Stimulated activated CD4-positive, alpha-beta T cell treated with anti-CD3 and anti-CD28 coated beads, Interleukin-2, amount 100 ng/mL, for 48 hours (primary cell): Measurements from ENCODE around the gene SEBOX.

Source experiments
- DNase-seq, 2 donors: peaks; one replicate each; pipeline ENCODE4 v3.0.0-alpha.2; 2020

The SEBOX gene

DNA sequence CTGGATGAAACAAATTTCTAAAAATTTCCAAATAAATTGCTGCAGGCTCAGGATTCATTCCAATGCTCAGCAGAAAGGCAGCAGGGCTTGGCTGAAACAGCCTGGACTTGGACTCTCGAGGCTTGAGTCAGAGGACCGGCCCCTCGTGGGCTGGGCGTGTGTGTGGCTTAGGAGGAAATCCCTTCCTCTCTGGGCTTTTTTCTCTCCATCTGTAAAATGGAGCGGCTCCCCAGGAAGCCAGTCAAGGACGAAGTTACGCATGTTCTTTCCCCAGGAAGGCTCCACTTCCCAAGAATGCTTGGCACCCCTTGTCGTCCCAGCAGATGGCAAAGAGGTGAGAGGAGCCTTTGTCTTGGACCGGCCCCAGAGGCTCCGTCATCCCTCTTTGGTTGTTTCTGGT lies 27.5 kb upstream of the SEBOX start:
- DNase-seq: no peak

DNA sequence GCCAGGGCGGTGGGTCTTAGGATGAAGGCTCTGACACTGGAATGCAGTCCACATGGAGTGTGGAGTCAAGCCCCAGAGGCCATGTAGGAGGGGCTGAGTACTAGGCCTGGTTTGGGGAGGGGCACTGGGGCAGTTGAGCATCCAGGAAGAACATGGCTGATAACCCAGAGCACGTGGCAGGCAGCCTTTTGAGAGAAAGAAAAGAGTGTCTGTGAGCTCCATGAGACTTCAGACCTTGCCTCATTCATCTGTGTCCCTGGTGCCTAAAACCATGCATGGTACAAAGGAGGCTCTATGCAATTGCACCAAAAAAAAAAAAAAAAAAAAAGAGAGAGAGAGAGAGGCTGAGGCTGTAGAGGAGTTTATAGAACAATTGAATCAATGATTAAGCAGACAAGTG lies 26.4 kb upstream of the SEBOX start:
- DNase-seq: no peak

DNA sequence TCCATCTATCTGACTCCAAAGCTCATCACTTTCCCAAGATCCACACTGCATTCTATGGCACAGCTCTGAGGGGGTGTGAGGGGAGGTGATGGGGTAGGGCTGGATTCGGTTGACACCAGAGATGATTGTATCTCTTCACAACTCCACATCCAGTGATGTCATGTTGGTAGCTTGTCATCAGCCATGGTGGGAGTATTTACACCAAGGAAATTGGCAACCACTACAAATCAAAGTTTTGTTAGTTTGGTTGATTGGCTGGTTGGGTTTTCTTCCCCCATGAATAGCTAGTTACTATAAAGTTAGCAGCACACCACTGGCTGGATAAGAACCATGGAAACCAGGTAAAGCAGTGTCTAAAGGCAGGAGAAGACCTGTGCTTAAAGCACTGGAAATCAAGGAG lies 26.0 kb upstream of the SEBOX start:
- DNase-seq: no peak

DNA sequence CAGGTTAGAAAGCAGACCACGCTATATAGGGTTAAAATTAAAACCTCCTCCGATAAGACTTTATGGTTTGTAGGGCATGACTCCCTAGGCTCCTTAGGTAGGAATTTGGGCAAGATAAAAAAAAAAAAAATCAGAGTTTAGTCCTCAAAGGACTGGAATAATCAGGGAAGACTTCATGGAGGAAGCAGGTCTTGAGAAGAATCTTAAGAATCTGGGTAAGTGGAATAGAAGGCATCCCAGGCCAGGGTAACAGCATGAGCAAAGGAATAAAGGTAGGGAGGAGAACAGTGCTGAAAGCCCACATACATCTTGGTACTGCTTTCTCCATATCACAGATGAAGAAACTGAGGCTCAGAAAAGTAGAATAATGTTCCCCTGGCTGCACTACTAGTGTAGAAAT lies 25.6 kb upstream of the SEBOX start:
- no peak for DNase-seq

DNA sequence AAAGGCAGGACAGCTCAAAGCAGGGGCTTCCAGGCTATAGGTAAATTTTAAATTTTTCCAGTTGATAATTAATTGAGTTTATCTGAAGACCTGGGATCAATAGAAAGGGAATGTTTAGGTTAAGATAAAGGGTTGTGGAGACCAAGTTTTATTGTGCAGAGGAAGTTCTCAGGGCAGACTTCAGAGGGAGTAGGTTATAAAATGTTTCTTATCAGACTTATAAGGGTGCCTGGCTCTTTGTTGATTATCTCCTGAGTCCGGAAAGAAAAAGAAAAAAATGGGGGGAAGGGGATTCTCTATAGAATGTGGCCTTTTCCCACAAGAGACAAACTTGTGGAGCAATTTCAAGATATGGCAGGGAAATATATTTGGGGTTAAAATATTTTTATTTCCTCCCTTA lies 25.1 kb upstream of the SEBOX start:
- no peak for DNase-seq

DNA sequence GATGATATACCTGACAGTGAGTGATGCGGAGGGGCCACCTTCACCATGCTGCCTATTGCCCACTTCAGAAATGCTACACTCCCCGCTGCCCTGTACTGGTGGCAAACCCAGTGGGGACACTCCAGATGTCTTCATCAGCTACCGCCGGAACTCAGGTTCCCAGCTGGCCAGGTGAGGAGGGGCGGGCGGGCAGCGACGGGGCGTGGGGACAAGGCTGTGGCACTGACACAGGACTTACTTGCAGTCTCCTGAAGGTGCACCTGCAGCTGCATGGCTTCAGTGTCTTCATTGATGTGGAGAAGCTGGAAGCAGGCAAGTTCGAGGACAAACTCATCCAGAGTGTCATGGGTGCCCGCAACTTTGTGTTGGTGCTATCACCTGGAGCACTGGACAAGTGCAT lies 23.1 kb upstream of the SEBOX start:
- DNase-seq: no peak

DNA sequence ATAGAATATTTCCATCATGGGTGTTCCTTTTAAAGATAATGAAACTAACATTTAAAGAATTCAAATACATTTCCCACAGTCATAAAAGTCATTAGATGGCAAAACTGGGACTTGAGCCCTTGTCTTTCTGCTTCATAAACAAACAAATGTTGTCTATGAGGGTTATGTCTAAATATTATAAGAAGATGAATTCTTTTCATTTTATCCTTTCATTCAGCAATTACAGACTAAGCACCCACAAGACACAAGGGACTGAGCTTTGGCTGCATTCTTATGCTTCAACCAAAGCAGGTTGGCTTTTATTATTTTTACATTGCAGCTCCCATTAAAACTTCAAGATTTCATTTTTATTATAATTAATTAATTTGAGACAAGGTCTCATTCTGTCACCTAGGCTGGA lies 21.4 kb upstream of the SEBOX start:
- no peak for DNase-seq

DNA sequence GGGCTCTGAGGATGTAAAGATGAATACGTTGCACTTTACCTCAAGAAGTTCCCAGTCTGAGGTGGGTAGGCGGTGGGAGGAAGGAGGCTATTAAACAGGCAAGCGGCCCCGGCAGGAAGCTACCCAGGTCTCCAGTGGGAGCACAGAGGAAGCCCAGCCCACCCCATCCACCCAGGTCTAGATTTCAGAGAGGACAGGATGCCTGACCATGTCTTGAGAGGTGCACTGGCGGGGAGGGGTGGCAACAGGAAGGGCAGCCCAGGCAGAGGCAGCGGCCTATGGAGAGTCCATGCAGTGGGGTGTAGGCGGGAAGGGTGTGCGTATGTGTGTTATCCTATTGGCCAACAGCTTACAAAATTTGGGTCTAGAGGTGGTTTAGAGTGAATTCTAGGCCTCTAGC lies 20.4 kb upstream of the SEBOX start:
- DNase-seq: no peak

DNA sequence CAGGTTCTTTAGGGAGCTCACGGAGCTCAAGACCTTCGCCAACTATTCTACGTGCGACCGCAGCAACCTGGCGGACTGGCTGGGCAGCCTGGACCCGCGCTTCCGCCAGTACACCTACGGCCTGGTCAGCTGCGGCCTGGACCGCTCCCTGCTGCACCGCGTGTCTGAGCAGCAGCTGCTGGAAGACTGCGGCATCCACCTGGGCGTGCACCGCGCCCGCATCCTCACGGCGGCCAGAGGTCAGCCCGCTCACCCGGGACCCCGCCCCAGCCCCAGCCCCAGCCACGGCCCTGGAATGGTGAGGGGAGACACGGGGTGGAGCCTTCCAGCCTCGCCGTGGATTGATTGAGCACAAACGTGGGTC lies 20.0 kb upstream of the SEBOX start:
- DNase-seq: no peak

DNA sequence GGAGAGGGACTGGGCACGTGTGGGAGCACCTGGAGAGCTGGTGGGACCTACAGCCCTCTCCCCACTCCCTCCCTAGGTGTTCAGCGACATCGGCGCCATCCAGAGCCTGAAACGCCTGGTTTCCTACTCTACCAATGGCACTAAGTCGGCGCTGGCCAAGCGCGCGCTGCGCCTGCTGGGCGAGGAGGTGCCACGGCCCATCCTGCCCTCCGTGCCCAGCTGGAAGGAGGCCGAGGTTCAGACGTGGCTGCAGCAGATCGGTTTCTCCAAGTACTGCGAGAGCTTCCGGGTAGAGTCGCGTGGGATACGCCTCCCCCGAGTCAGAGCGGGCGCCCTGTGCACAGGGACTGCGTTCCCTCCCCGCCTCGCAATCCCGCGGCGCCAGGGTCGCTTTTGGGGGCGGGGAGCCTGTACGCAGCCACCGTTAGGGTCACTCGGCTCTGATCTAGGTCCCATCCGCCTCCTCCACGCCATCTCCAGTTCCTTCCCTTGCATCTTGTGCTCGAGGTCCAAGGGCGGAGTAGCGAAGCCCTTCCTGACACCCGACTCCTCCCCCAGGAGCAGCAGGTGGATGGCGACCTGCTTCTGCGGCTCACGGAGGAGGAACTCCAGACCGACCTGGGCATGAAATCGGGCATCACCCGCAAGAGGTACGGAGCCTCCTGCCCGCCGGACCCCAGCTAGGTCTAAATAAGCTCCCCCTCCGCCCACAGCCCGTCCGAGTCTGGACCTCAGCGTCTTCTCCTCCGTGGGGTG lies 19.5 kb upstream of the SEBOX start:
- peak; percentile 47 to 56 for DNase-seq

DNA sequence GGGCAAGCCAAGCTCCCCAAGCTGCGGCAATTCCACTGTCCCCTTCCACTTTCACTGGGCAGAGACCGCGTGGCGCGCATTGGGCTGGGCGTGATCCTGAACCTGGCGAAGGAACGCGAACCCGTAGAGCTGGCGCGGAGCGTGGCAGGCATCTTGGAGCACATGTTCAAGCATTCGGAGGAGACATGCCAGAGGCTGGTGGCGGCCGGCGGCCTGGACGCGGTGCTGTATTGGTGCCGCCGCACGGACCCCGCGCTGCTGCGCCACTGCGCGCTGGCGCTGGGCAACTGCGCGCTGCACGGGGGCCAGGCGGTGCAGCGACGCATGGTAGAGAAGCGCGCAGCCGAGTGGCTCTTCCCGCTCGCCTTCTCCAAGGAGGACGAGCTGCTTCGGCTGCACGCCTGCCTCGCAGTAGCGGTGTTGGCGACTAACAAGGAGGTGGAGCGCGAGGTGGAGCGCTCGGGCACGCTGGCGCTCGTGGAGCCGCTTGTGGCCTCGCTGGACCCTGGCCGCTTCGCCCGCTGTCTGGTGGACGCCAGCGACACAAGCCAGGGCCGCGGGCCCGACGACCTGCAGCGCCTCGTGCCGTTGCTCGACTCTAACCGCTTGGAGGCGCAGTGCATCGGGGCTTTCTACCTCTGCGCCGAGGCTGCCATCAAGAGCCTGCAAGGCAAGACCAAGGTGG lies 16.3 kb upstream of the SEBOX start:
- peak in 1 of 2 donors; percentile 29 for DNase-seq

DNA sequence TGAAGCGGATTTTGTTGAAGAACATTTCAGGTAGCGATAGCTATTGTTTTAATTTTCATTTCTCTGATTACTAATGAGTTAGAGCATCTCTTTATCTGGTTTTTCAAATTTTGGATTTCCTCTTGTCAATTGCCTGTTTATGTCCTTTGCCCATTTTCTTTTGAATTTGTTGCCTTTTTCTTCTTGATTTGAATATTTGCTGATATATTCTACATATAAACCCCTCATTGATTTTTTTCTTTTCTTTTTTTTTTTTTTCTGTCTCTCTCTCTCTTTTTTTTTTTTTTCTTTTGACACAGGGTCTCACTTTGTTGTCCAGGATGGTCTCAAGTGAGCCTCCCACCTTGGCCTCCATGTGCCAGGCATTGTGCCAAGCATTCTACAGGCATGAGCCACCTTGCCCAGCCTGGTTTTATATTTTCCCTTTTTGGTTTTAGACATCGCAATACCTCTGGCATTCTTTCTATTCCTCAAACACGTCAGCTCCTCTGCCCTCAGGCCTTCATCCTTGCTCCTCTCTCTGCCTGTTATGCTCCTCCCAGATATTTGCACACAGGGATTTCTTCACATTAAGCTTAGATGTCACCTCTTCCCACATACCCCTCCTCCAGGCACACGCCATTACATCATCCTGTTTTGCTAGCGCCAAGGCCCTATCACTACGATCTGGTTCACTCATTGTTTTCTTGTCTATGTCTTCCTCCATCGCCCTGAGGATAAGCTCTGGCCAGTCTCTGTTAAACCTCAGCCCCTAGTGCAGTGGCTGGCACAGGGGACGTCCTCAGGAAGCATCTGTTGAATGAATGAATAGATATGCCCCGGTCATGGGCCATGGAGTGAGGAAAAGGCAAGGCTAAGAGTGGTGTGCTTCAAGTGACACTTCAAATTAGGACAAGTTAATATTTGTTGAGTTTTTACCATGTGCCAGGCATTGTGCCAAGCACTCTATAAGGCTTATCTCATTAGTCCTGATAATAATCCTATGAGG lies 15.1 kb upstream of the SEBOX start:
- no peak for DNase-seq

DNA sequence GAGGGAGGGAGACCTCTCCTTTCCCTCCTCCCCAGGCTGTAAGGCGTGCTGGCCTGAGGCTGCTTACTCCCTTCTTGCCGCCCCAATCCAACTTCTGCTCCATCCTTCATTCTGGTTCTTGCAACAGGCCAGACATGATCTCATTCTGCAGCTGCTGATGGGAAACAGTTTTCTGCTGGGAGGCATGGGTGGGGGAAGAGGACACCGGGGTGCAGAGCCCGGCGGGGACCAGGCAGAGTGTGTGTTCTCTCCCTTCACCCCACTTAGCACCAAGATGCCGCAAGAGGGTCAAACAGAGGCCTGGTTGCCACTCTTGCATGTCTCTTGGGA lies 7.9 kb upstream of the SEBOX start:
- DNase-seq: no peak

DNA sequence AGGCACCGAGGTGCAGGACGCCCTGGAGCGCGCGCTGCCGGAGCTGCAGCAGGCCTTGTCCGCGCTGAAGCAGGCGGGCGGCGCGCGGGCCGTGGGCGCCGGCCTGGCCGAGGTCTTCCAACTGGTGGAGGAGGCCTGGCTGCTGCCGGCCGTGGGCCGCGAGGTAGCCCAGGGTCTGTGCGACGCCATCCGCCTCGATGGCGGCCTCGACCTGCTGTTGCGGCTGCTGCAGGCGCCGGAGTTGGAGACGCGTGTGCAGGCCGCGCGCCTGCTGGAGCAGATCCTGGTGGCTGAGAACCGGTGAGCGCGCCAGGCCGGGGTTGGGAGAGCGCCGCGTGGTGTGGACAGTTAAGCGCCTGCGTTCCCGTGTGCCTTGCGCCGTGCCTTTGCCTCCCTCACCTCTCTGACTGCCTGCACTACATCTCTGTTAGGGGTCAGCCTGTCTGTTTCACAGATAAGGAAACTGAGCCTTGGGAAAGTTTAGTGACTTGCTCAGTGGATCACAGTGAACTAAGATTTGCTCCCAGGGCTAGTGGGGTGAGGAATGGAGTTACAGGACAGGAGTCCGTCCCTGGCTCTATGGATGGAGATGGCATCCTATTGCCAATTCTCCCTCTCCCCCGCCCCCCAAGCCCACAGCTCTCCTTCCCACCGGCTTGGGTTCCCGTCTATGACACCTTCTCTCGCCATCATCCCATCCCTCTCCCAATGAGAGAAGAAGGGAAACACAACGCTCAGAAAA lies 7.4 kb upstream of the SEBOX start:
- DNase-seq: peak in 1 of 2 donors; percentile 12

DNA sequence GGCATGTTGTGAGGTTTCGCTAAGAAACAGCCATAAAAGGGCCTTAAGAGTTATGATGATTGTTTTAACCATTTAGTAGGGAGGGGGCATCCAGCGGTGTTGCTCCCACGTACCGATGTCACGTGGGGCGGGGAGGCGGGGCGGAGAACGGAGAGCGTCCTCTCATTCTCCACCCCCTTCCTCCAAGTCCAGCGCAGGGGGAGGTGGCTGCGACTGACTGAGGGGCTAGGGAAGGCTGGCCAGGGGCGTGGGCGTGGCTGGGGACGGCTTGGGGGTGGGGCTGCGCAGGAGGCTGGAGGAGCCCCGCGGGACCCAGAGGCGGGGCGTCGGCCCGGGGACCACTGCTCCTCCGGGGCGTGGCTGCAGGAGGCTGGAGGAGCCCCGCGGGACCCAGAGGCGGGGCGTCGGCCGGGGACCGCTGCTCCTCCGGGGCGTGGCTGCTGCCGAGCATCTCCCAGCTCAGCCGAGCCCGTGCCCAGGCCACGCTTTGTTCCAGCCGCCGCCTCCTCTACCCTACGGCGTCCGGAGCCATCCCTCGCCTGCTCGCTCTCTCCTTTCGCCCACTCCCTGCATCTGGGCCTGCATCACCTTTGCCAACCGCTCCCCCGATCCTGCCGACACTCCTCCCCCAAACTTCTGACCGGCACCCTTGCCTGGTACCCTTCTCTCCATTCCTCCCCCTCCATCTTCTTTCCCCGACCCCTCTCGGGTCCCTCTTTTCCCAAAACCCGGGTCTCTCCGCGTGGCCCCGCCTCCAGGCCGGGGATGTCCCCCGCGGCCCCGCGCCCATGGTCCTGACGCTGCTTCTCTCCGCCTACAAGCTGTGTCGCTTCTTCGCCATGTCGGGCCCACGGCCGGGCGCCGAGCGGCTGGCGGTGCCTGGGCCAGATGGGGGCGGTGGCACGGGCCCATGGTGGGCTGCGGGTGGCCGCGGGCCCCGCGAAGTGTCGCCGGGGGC lies 6.5 kb upstream of the SEBOX start, which contains the start of gene SARM1:
Gene SARM1 (plus strand): TSS at position 450 of the 958 bp plus-strand sequence. CDS start 339 bp downstream, at position 789.
- DNase-seq: peak; percentile 82 to 83

DNA sequence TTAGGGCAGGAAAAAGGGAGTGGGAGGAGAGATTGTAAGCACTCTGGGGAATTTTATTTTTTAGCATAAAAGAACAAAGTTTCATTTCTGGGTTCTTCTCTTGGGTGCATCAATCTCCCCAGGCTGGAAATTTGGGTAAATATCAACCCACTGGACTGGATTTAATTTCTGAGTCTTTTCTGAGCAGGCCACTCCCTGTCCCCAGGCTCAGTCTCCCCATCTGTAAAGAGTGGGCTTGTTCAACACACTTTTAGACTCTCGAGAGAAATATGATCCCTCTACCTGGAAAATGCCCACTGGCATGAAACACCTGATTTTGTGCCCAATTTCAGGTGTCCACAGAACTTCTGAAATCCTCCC lies 5.7 kb upstream of the SEBOX start:
- no peak for DNase-seq

DNA sequence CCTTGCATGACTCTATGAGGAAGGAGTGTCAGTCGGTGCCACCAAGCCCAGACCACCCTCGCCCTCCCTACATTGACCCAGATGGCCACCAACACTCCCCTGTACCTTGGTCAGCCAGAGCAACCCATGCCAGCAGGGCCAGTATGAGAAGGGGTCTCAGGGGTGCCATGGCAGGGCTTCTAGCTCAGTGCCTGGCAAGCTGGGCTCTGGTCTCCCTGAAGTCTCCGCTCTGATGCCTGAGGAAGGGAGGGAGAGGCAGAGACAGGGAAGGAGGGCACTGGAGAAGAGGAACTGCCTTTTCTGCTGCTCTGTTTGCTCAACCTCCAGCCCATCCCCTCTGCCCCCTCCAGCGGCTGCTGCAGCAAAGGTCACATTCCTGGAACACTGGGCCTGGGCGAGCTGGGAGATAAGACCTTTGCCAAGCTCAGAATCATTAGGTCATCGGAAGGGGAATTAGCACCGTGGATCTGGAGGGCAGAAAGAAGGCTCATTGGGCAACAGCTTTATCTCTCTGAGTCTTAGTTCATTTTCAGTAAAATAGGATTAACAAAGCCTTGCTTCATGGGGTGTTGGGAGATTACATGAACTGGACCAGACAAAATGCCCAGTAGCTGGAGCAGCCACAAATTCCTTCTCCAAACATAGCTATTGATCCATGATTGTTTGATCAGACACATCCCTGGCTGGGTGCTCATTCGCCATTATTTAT lies 5.2 kb upstream of the SEBOX start, which contains the start of gene VTN:
Gene VTN (minus strand): TSS at position 273 of the 709 bp plus-strand sequence. CDS start 104 bp downstream, at position 169.
- DNase-seq: no peak

DNA sequence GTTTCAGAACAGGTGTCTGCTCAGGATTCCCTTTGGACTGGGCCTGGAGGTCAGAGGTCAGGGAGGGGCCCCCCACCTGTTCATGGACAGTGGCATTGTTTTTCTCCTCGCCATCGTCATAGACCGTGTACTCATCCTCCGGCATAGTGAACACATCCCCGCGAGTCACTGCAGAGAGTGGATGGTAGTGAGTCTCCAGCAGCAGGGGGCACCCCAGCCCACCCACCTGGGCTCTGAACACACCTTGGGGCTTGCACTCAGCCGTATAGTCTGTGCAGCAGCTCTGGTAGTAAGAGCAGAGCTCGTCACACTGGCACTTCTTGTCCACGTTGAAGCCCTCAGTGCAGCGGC lies 4.7 kb upstream of the SEBOX start:
- DNase-seq: no peak

DNA sequence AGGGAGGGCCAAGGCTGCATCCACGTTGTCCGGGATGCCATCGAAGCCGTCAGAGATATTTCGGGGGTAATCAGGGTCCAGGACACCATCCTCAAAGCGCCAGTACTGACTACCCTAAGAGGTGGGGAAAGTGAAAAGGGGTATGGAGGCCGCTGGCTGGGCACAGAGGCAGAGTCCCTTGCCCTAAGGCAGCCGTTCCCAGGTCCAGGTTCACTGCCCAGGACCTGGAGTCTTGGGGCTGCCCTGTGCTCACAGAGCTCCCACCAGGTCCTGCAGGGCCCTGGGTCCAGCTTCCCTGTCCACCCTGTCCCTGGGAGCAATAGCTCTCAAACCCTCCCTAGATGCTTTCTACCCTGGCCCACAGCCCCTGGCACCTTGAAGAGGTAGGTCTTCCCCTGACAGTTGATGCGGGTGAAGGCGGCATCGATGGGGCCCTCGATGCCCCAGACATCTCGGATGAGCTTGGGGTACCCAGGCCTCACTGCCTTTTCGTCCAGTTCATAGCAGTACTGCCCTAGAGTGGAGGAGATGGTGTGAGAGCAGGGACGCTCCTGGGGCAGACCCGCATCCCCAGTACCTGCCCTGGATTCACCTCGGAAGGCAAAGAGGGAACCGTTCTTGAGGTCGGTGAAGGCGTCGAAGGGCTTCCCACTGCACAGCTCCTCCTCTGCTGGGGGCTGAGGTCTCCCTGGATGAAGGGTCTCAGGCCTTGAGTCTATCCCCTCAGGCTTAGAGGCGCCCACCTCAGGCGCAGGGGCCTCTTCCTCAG lies 4.1 kb upstream of the SEBOX start:
- no peak for DNase-seq

DNA sequence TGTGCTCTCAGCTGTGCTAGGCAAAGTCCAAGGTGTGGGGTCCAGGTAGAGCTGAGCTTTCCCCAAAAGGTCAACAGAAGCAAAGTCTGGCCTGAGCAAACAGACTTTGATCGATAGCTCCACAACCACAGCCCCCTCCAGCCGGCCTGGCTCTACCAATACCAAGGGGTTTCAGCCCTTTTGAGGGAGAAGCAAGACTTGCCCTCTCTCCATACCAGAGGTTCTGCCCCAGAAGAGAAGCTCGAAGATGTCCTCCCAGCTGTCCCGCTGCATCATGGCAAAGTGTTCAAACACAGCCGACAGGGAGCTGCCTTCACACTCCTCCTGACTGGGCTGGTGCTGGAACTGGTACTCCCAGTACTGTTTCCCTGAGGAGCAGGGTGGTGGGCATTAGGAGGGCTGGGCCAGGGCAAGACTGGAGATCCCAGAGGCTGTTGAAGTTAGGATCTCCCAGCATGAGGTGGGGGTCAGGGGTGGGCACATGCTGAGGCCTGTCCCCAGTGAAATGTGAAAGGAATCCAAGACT lies 3.4 kb upstream of the SEBOX start:
- DNase-seq: no peak
